Mesendoderm (in vitro differentiated cells): ENCODE measurements around the gene FGF4.

ENCODE experiments used
- DNase-seq: peaks from one replicate; pipeline ENCODE4 v3.0.0; 2013
- H2AK5ac ChIP-seq: 2 replicates; pipeline ENCODE4 v1.6.1; 2013; ENCODE audit warnings: low read length, inconsistent platforms
- H2BK120ac ChIP-seq: 2 replicates; pipeline ENCODE4 v1.6.1; 2013; ENCODE audit warnings: low read depth, mild to moderate bottlenecking, low read length, moderate library complexity, mixed read lengths
- H2BK15ac ChIP-seq: replicated peaks from 2 replicates; pipeline ENCODE4 v1.6.1; 2013; ENCODE audit warnings: low read depth, mild to moderate bottlenecking, moderate library complexity
- H2BK5ac ChIP-seq: 2 replicates; pipeline ENCODE4 v1.6.1; 2013; ENCODE audit warnings: low read length, inconsistent platforms
- H3K18ac ChIP-seq: 2 replicates; pipeline ENCODE4 v1.6.1; 2013; ENCODE audit warnings: mild to moderate bottlenecking, low read length, mixed read lengths
- H3K23ac ChIP-seq: one replicate; pipeline ENCODE4 v1.6.1; 2013; ENCODE audit warnings: low read length
- H3K27ac ChIP-seq: 2 replicates; pipeline ENCODE4 v1.5.1; 2013; ENCODE audit warnings: low read depth, mild to moderate bottlenecking, inconsistent platforms, low read length, moderate library complexity
- H3K27me3 ChIP-seq: 2 replicates; pipeline ENCODE4 v1.6.1; 2013; ENCODE audit warnings: low read length, control low read depth, mild to moderate bottlenecking, inconsistent platforms; ENCODE audit not compliant: insufficient read depth, poor library complexity
- H3K36me3 ChIP-seq: 2 replicates; pipeline ENCODE4 v1.6.1; 2013; ENCODE audit warnings: low read length, inconsistent platforms; ENCODE audit not compliant: control insufficient read depth, insufficient read depth
- H3K4ac ChIP-seq: one replicate; pipeline ENCODE4 v1.6.1; 2013; ENCODE audit warnings: low read depth, mild to moderate bottlenecking, low read length, moderate library complexity
- H3K4me1 ChIP-seq: 2 replicates; pipeline ENCODE4 v1.6.1; 2013; ENCODE audit warnings: low read depth, low read length, inconsistent platforms; ENCODE audit not compliant: control insufficient read depth
- H3K4me2 ChIP-seq: 2 replicates; pipeline ENCODE4 v1.6.1; 2013; ENCODE audit warnings: low read length
- H3K4me3 ChIP-seq: 2 replicates; pipeline ENCODE4 v1.5.1; 2013; ENCODE audit warnings: mild to moderate bottlenecking, low read length
- H3K56ac ChIP-seq: one replicate; pipeline ENCODE4 v1.6.1; 2013; ENCODE audit warnings: low read length
- H3K79me1 ChIP-seq: 2 replicates; pipeline ENCODE4 v1.6.1; 2013; ENCODE audit warnings: low read length, inconsistent platforms
- H3K79me2 ChIP-seq: 2 replicates; pipeline ENCODE4 v1.6.1; 2013; ENCODE audit warnings: mild to moderate bottlenecking, low read length; ENCODE audit not compliant: control insufficient read depth, insufficient read depth
- H3K9ac ChIP-seq: 2 replicates; pipeline ENCODE4 v1.6.1; 2013; ENCODE audit warnings: low read length, inconsistent platforms
- H4K5ac ChIP-seq: one replicate; pipeline ENCODE4 v1.6.1; 2013; ENCODE audit warnings: low read length
- H4K8ac ChIP-seq: one replicate; pipeline ENCODE4 v1.6.1; 2013; ENCODE audit warnings: low read depth, mild to moderate bottlenecking, control low read depth, low read length, moderate library complexity
- whole genome bisulfite sequencing: extraction: QIAGEN DNeasy Blood & Tissue Kit; methylation state at CpG from one replicate; pipeline ENCODE4 v1.1.7; 2013; ENCODE audit warnings: low lambda C conversion rate, missing lambda C conversion rate; ENCODE audit not compliant: insufficient coverage; ENCODE audit errors: extremely low coverage; 5-methylcytosine and 5-hydroxymethylcytosine counted together

The FGF4 gene

GRCh38 chr11:69811431-69811830 is 36.3 kb upstream of the FGF4 start:
- Histone ChIP-seq H4K5ac (no peak overlapping the region), H3K4ac (no peak overlapping the region), H4K8ac (no peak overlapping the region), H3K4me2 (no peak overlapping the region), H3K56ac (no peak overlapping the region), H3K18ac (no peak overlapping the region), H2BK5ac (no peak overlapping the region), H3K9ac (no peak overlapping the region), H3K36me3 (no peaks in the 10 kb centered on the region), H2AK5ac (no peak overlapping the region), H2BK120ac (no peak overlapping the region), H3K4me3 (no peak overlapping the region), H3K27ac (no peak overlapping the region), H3K27me3 (peaks cover 5% of the 10 kb centered on the region), H3K4me1 (no peaks in the 10 kb centered on the region), H2BK15ac (no peak overlapping the region), H3K79me1 (no peaks in the 10 kb centered on the region), H3K23ac (no peak overlapping the region), H3K79me2 (no peaks in the 10 kb centered on the region)
- WGBS = no CpG with 5 or more reads among the region's 3 CpGs
- DNase-seq = no peak

DNA sequence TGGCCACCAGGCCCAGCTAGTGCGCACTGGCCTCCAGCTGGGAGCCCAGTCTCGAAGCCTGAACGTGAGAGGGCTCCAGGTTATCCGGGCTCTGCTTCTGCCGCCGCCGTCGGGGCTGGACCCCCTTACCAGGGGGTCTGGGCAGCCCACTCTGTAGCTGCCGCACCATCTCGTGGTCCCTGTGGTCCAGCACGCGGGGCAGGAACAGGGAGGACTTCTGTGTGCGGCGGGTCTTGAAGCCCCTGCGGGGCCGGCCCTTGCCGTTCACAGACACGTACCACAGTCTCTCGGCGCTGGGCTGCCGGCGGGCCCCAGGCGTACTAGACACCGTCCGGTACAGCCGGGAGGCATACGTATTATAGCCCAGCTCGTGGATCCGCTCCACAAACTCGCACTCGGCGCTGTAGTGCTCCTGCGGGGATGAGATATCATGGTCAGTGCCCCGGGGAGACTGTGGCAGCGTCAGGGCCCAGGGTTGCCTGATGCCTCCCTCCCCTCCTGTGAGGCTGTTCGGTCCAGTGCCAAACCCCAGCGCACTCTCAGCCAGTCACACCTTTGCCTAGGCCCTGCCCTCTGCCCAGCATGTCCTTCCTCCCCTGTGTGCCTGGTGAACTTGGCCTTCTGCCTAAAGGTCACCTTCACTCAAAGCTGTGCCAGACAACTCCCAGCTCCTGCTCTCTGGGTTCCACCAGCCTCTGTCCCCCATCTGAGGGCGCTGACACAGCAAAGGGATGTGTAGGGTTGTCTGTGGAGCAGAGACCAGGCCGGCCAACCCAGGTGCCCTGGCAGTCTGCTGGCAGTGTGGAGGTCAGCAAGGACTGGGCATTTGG is 35.4 kb upstream of the FGF4 start:
- Histone ChIP-seq H3K9ac (no peak overlapping the region), H3K4me2 (no peak overlapping the region)
- no CpG with 5 or more reads among the region's 39 CpGs for WGBS

GRCh38 chr11:69808667-69809086 is 33.5 kb upstream of the FGF4 start:
- no peak overlapping the region for H3K4me3 ChIP-seq
- H3K36me3 ChIP-seq = no peaks in the 10 kb centered on the region
- H3K4ac ChIP-seq = no peak overlapping the region
- no peak overlapping the region for H3K23ac ChIP-seq
- peak; percentile 33 for DNase-seq
- no peaks in the 10 kb centered on the region for H3K27me3 ChIP-seq
- H4K5ac ChIP-seq = no peak overlapping the region
- H3K79me1 ChIP-seq = no peaks in the 10 kb centered on the region
- no CpG with 5 or more reads among the region's 7 CpGs for WGBS
- no peak overlapping the region for H4K8ac ChIP-seq
- H3K4me2 ChIP-seq = no peak overlapping the region
- H2BK120ac ChIP-seq = no peak overlapping the region
- no peak overlapping the region for H3K9ac ChIP-seq
- H3K18ac ChIP-seq = no peak overlapping the region
- no peak overlapping the region for H2BK5ac ChIP-seq
- no peaks in the 10 kb centered on the region for H3K4me1 ChIP-seq
- no peak overlapping the region for H3K56ac ChIP-seq
- H3K79me2 ChIP-seq = no peaks in the 10 kb centered on the region
- H3K27ac ChIP-seq = no peak overlapping the region
- no peak overlapping the region for H2BK15ac ChIP-seq
- no peak overlapping the region for H2AK5ac ChIP-seq

More for the DNA sequence above, 35.4 kb upstream of the FGF4 start:
- H2BK120ac ChIP-seq = no peak overlapping the region
- no peaks in the 10 kb centered on the region for H3K36me3 ChIP-seq
- H3K4me3 ChIP-seq = no peak overlapping the region
- no peak overlapping the region for H3K18ac ChIP-seq
- no peak overlapping the region for H2BK15ac ChIP-seq
- no peak overlapping the region for H3K23ac ChIP-seq
- H4K8ac ChIP-seq = no peak overlapping the region
- H3K79me2 ChIP-seq = no peaks in the 10 kb centered on the region
- no peak overlapping the region for H2AK5ac ChIP-seq
- H3K56ac ChIP-seq = no peak overlapping the region
- no peaks in the 10 kb centered on the region for H3K27me3 ChIP-seq
- H3K4me1 ChIP-seq = no peaks in the 10 kb centered on the region
- no peak overlapping the region for H3K4ac ChIP-seq
- H3K79me1 ChIP-seq = no peaks in the 10 kb centered on the region
- no peak overlapping the region for H4K5ac ChIP-seq
- DNase-seq = no peak
- no peak overlapping the region for H2BK5ac ChIP-seq
- H3K27ac ChIP-seq = no peak overlapping the region

GRCh38 chr11:69807106-69807815 is 32.1 kb upstream of the FGF4 start:
- Histone ChIP-seq H3K4me2 (no peak overlapping the region), H3K4me3 (no peak overlapping the region), H2BK15ac (no peak overlapping the region), H4K5ac (no peak overlapping the region), H3K79me1 (no peaks in the 10 kb centered on the region), H3K36me3 (no peaks in the 10 kb centered on the region), H3K4me1 (no peaks in the 10 kb centered on the region), H3K18ac (no peak overlapping the region), H3K56ac (no peak overlapping the region), H2BK120ac (no peak overlapping the region), H3K4ac (no peak overlapping the region), H3K23ac (no peak overlapping the region), H2AK5ac (no peak overlapping the region), H3K27ac (no peak overlapping the region), H4K8ac (no peak overlapping the region), H3K9ac (no peak overlapping the region), H3K27me3 (no peaks in the 10 kb centered on the region), H3K79me2 (no peaks in the 10 kb centered on the region), H2BK5ac (no peak overlapping the region)
- WGBS = no CpG with 5 or more reads among the region's 9 CpGs
- DNase-seq = no peak

GRCh38 chr11:69804769-69805508 is 29.8 kb upstream of the FGF4 start:
- no peak overlapping the region for H3K9ac ChIP-seq
- no peak overlapping the region for H3K56ac ChIP-seq
- H2BK120ac ChIP-seq = no peak overlapping the region
- no peak overlapping the region for H3K4me2 ChIP-seq
- H3K4ac ChIP-seq = no peak overlapping the region
- no peaks in the 10 kb centered on the region for H3K79me1 ChIP-seq
- no peak overlapping the region for H3K27ac ChIP-seq
- H3K4me3 ChIP-seq = no peak overlapping the region
- H4K5ac ChIP-seq = no peak overlapping the region
- DNase-seq = no peak
- no peaks in the 10 kb centered on the region for H3K4me1 ChIP-seq
- no peak overlapping the region for H4K8ac ChIP-seq
- no peak overlapping the region for H2BK5ac ChIP-seq
- H3K79me2 ChIP-seq = no peaks in the 10 kb centered on the region
- no peak overlapping the region for H3K18ac ChIP-seq
- H3K36me3 ChIP-seq = no peaks in the 10 kb centered on the region
- H2BK15ac ChIP-seq = no peak overlapping the region
- H3K27me3 ChIP-seq = no peaks in the 10 kb centered on the region
- no peak overlapping the region for H3K23ac ChIP-seq
- no peak overlapping the region for H2AK5ac ChIP-seq
- WGBS = no CpG with 5 or more reads among the region's 19 CpGs
